K562 (cell line): ENCODE data around the gene GPR119. TPM values are rescaled to one million over a fixed set of nuclear protein-coding genes. Genes with fewer than 3 reads are reported as not detected.

Experiments
- ATAC-seq: fragments of 200-7000 bp; cut with Tn5 transposase; 3 replicates; pipeline ENCODE4 v1.9.1; 2020; ENCODE audit warnings: moderate library complexity
- BruUV-seq: library from RNA; stranded (reverse); fragments of 400-500 nt; replicated peaks from 2 replicates; lab custom pipeline; 2021; lab: Mats Ljungman, UMichigan
- CTCF ChIA-PET: fragments of 300-600 bp; formaldehyde crosslinking; extraction: SDS; loops from one replicate; lab custom pipeline; 2021; ENCODE audit warnings: low intra/inter-chr PET ratio; lab: Yijun Ruan, JAX
- POLR2A ChIA-PET: fragments of 300-600, 350-650 bp; sonication (Branson Sonifier 250); formaldehyde crosslinking; extraction: SDS; loops from one replicate; lab custom pipeline; 2021; ENCODE audit warnings: antibody characterized with exemption, inconsistent platforms; lab: Yijun Ruan, JAX
- DNase-seq, 4 experiments: peaks; one replicate each; pipeline versions ENCODE4 v3.0.0 to v3.0.0-alpha.2; 2011 to 2018; ENCODE audit warnings: low spot score in 3 of 4, mixed read lengths in 3 of 4; ENCODE audit errors: extremely low read depth in 1 of 4
- FAIRE-seq: peaks from 2 replicates; lab custom pipeline; 2011; peaks lifted over from hg19 to GRCh38; lab: Jason Lieb, UNC
- H2AFZ ChIP-seq: 2 replicates; pipeline ENCODE4 v1.6.0; 2011; ENCODE audit warnings: low read depth, low read length, control low read depth, inconsistent platforms
- H3K27ac ChIP-seq: fragments of 200-600 bp; 3 replicates; pipeline ENCODE4 v1.8.0; 2011; ENCODE audit warnings: low read depth, mild to moderate bottlenecking, control low read depth, inconsistent platforms, low read length, moderate library complexity, mixed read lengths; ENCODE audit errors: extremely low read depth
- H3K27me3 ChIP-seq, 2 experiments: fragments of 300-600 bp in 1 of 2; 2 replicates in 1 of 2; 3 replicates in 1 of 2; pipeline versions ENCODE4 v1.6.0 to v1.8.0; 2011; ENCODE audit warnings: inconsistent platforms in 2 of 2, low read length in 2 of 2, mild to moderate bottlenecking in 1 of 2, mixed read lengths in 1 of 2, moderate library complexity in 1 of 2; ENCODE audit not compliant: control insufficient read depth in 2 of 2, insufficient read depth in 2 of 2
- H3K36me3 ChIP-seq: fragments of 300-600 bp; 3 replicates; pipeline ENCODE4 v1.8.0; 2011; ENCODE audit warnings: mild to moderate bottlenecking, low read length, inconsistent platforms; ENCODE audit not compliant: control insufficient read depth, insufficient read depth
- H3K4me1 ChIP-seq, 2 experiments: fragments of 200-600 bp in 1 of 2; replicated peaks in 1 of 2; 2 replicates in 1 of 2; 3 replicates in 1 of 2; pipeline versions ENCODE4 v1.5.1 to v1.8.0; 2011; ENCODE audit warnings: inconsistent platforms in 2 of 2, low read length in 2 of 2, mild to moderate bottlenecking in 1 of 2, mixed read lengths in 1 of 2, moderate library complexity in 1 of 2; ENCODE audit not compliant: control insufficient read depth in 2 of 2, insufficient read depth in 2 of 2
- H3K4me2 ChIP-seq: 2 replicates; pipeline ENCODE4 v1.6.1; 2011; ENCODE audit warnings: low read length, control low read depth, inconsistent platforms, mixed read lengths; ENCODE audit not compliant: insufficient read depth
- H3K4me3 ChIP-seq: fragments of 200-600 bp; sonication (generic), shearing (Covaris generic); 2 replicates; pipeline ENCODE4 v1.5.1; 2016; ENCODE audit warnings: control low read depth, inconsistent platforms
- H3K79me2 ChIP-seq: fragments of 200-600 bp; 3 replicates; pipeline ENCODE4 v1.8.0; 2011; ENCODE audit warnings: low read length, inconsistent platforms; ENCODE audit not compliant: control insufficient read depth, insufficient read depth
- H3K9ac ChIP-seq, 2 experiments: 2 replicates each; pipeline versions ENCODE4 v1.6.0 to v1.6.1; 2011; ENCODE audit warnings: low read depth in 2 of 2, low read length in 2 of 2, control low read depth in 1 of 2, inconsistent platforms in 1 of 2, mild to moderate bottlenecking in 1 of 2, mixed read lengths in 1 of 2; ENCODE audit not compliant: insufficient read depth in 1 of 2
- H3K9me1 ChIP-seq: one replicate; pipeline ENCODE4 v1.6.0; 2011; ENCODE audit warnings: inconsistent platforms, mild to moderate bottlenecking, low read length, moderate library complexity; ENCODE audit not compliant: control insufficient read depth, insufficient read depth
- H3K9me3 ChIP-seq: replicated peaks from 2 replicates; pipeline ENCODE4 v1.5.1; 2011; ENCODE audit warnings: low read depth, low read length, inconsistent platforms; ENCODE audit not compliant: control insufficient read depth, insufficient read depth
- H4K20me1 ChIP-seq: replicated peaks from 2 replicates; pipeline ENCODE4 v1.6.1; 2011; ENCODE audit warnings: low read length, inconsistent platforms, mixed read lengths; ENCODE audit not compliant: control insufficient read depth, insufficient read depth
- BRD4 ChIP-seq: fragments of 200-600 bp; sonication (generic); IDR thresholded peaks from 2 replicates; pipeline ENCODE4 v1.6.1; 2017; ENCODE audit warnings: inconsistent platforms
- E4F1 ChIP-seq: fragments of 250-450 bp; sonication (Bioruptor Pico); IDR thresholded peaks from 2 replicates; pipeline ENCODE4 v1.5.0; 2021; ENCODE audit warnings: mild to moderate bottlenecking, borderline replicate concordance
- HMG20A ChIP-seq: fragments of 450-650 bp; formaldehyde crosslinking; conservative IDR thresholded peaks from 2 replicates; pipeline ENCODE4 v1.4.0; 2020; ENCODE audit warnings: mild to moderate bottlenecking, mixed read lengths
- RBM39 ChIP-seq: fragments of 200-400 bp; formaldehyde crosslinking; optimal IDR thresholded peaks from 2 replicates; pipeline ENCODE3; 2018; ENCODE audit warnings: low read depth, low read length
- SIX5 ChIP-seq, 2 experiments: IDR thresholded peaks; 2 replicates each; pipeline ENCODE4 v1.6.1; 2011; ENCODE audit warnings: low read length in 2 of 2, borderline replicate concordance in 1 of 2, low read depth in 1 of 2, mild to moderate bottlenecking in 1 of 2, moderate library complexity in 1 of 2; ENCODE audit not compliant: insufficient read depth in 1 of 2
- ZNF764 ChIP-seq: fragments of 250-450 bp; sonication (Bioruptor Pico); IDR thresholded peaks from 2 replicates; pipeline ENCODE4 v1.4.0; 2020; ENCODE audit warnings: low read depth, mild to moderate bottlenecking, moderate library complexity
- WGBS: fragments of 100-300 bp; shearing (Covaris generic); methylation state at CpG from one replicate; pipeline ENCODE4 v1.1.6; 2016; ENCODE audit warnings: low coverage, mixed read lengths; ENCODE audit not compliant: insufficient coverage; ENCODE audit errors: missing lambda C conversion rate; 5-methylcytosine and 5-hydroxymethylcytosine counted together
- in situ Hi-C: fragments of 300-500 bp; cut with MboI; formaldehyde crosslinking; loops from 4 replicates; pipeline ENCODE4 v1.15.0; 2018; ENCODE audit warnings: inconsistent platforms, mixed read lengths
- intact Hi-C: fragments of 100-400 bp; cut with micrococcal nuclease; formaldehyde crosslinking; loops from 2 replicates; pipeline ENCODE4 v1.14.2; 2022
- polyA plus RNA-seq, 8 experiments: library from polyadenylated mRNA; depleted of rRNA in 4 of 8; stranded (reverse) in 5 of 8; unstranded in 3 of 8; fragments of >200 nt; fragmentation: Nextera tagmentation in 2 of 8; fragmentation: Illumina TruSeq in 1 of 8; extraction: Ambion mirVana in 2 of 8; extraction: Trizol in 1 of 8; gene quantifications; 2 replicates each; pipeline versions ENCODE4 v1.2.1 to v1.2.3, GENCODE V29; 2011 to 2014; ENCODE audit warnings: inconsistent platforms in 1 of 8, missing spikeins in 1 of 8
- total RNA-seq, 7 experiments: library from RNA; depleted of rRNA in 6 of 7; stranded (reverse); fragments of >200 nt in 6 of 7; fragmentation: Illumina TruSeq in 2 of 7; extraction: Trizol in 2 of 7; gene quantifications; 2 replicates each; pipeline versions ENCODE4 v1.2.1 to v1.2.3, GENCODE V29; 2011 to 2021; ENCODE audit warnings: low replicate concordance in 1 of 7

The GPR119 gene
- total and polyA plus RNA-seq, 9 of the 15 experiments (the other 6 are each of a cell fraction or from before 2014, with no cell fraction given) = not detected

GRCh38 chrX:130416785-130417184, 31.3 kb upstream of the GPR119 start:
- ChIA-PET CTCF (no interaction called here), POLR2A (no interaction called here)
- Histone ChIP-seq H3K4me3 (no peak overlapping the region), H2AFZ (peak overlapping the region; percentile 55; the same call in 1 of the 2 replicates), H4K20me1 (no peaks in the 10 kb centered on the region), H3K36me3 (peaks cover 23% of the 10 kb centered on the region; the same call in 1 of the 3 replicates), H3K4me1 (peaks cover 4 to 37% of the 10 kb centered on the region in 2 experiments; a peak in 3 of 5 replicates), H3K9ac (no peak overlapping the region; a peak in 1 of 4 replicates), H3K27ac (no peak overlapping the region), H3K27me3 (no peaks in the 10 kb centered on the region), H3K9me3 (no peaks in the 10 kb centered on the region), H3K9me1 (no peaks in the 10 kb centered on the region), H3K79me2 (no peaks in the 10 kb centered on the region), H3K4me2 (no peak overlapping the region)
- ATAC-seq (no peak), FAIRE-seq (no peak), DNase-seq (no peak)
- 62% methylated on average over 4 of the region's 4 CpGs for WGBS
- in situ Hi-C loops (no loop called here), intact Hi-C loops (no loop called here)
- TF ChIP-seq SIX5 (IDR thresholded peaks at IDR 0.05; ENCODE audit: borderline replicate concordance in 1 of 2, insufficient read depth in 1 of 2, low read depth in 1 of 2, low read length in 2 of 2) (no peak), RBM39 (no peak), BRD4 (no peak), ZNF764 (no peak), E4F1 (no peak), HMG20A (CRISPR knock-in tag) (no peak)
- BruUV-seq = no TSS peak
